ENCODE measurements around the gene ITSN2. TPM values are rescaled to one million over a fixed set of nuclear protein-coding genes. Genes with fewer than 3 reads are reported as not detected.
A peak's percentile ranks its signal among the peaks of the same experiment; 100 is the strongest.
"Not testable (repeated sequence)": the region's sequence is repeated elsewhere in the genome, so short reads cannot be mapped to it uniquely, and the experiment has no call there.

Gene ITSN2
- 12.5 TPM for polyA plus RNA-seq (2012; ENCODE audit: insufficient read depth, insufficient read length, low read depth)

GRCh38 chr2:24360050-24360962 is at the start of gene ITSN2:
Gene ITSN2, minus strand, starts transcription at chr2:24360536. Its CDS starts 32,454 bp downstream, at chr2:24328082.
- H3K9me3 ChIP-seq: no peaks in the 10 kb centered on the region
- no peak for TF ChIP-seq CTCF (IDR thresholded peaks at IDR 0.05; ENCODE audit: low read depth, low read length)
- peak; percentile 88 for DNase-seq
- H3K27me3 ChIP-seq: no peaks in the 10 kb centered on the region
- peak within 1 kb of the TSS; percentile 92 for H3K4me3 ChIP-seq (ENCODE audit: low read depth, low read length)
- H3K36me3 ChIP-seq: no peaks in the 10 kb centered on the region; the same call in 1 of the 2 replicates
- H3K4me1 ChIP-seq: peaks cover 4% of the 10 kb centered on the region

- Histone ChIP-seq H3K9me3 (no peaks in the 10 kb centered on the region), H3K36me3 (no peaks in the 10 kb centered on the region), H3K27me3 (no peaks in the 10 kb centered on the region), H3K4me3 (ENCODE audit: low read depth, low read length) (no peak overlapping the region), H3K4me1 (no peaks in the 10 kb centered on the region)
- no peak for TF ChIP-seq CTCF (IDR thresholded peaks at IDR 0.05; ENCODE audit: low read depth, low read length)
- DNase-seq: no peak
Observed at GRCh38 chr2:24409171-24409570, 48.8 kb upstream of the ITSN2 start.

- not testable (repeated sequence) for H3K4me3 ChIP-seq (ENCODE audit: low read depth, low read length); H3K36me3 ChIP-seq; DNase-seq; H3K27me3 ChIP-seq; H3K9me3 ChIP-seq; H3K4me1 ChIP-seq
Observed at GRCh38 chr2:24408704-24409103, 48.4 kb upstream of the ITSN2 start.

GRCh38 chr2:24404491-24404921 is 44.2 kb upstream of the ITSN2 start:
- DNase-seq: no peak
- no peaks in the 10 kb centered on the region for H3K4me1 ChIP-seq
- no peak for TF ChIP-seq CTCF (IDR thresholded peaks at IDR 0.05; ENCODE audit: low read depth, low read length)
- H3K36me3 ChIP-seq: no peaks in the 10 kb centered on the region
- H3K9me3 ChIP-seq: 0 out of 2 replicates have a peak, but pooled peaks cover 3% of the 10 kb centered on the region
- H3K27me3 ChIP-seq: no peaks in the 10 kb centered on the region
- no peak overlapping the region for H3K4me3 ChIP-seq (ENCODE audit: low read depth, low read length)

GRCh38 chr2:24403832-24404212 is 43.5 kb upstream of the ITSN2 start:
- DNase-seq: no peak
- no peaks in the 10 kb centered on the region for H3K36me3 ChIP-seq
- H3K9me3 ChIP-seq: 0 out of 2 replicates have a peak, but pooled peaks cover 3% of the 10 kb centered on the region
- no peak overlapping the region for H3K4me3 ChIP-seq (ENCODE audit: low read depth, low read length)
- no peaks in the 10 kb centered on the region for H3K27me3 ChIP-seq
- TF ChIP-seq CTCF (IDR thresholded peaks at IDR 0.05; ENCODE audit: low read depth, low read length): no peak
- no peaks in the 10 kb centered on the region for H3K4me1 ChIP-seq

- Histone ChIP-seq H3K27me3 (no peaks in the 10 kb centered on the region), H3K4me3 (ENCODE audit: low read depth, low read length) (no peak overlapping the region), H3K4me1 (no peaks in the 10 kb centered on the region), H3K9me3 (0 out of 2 replicates have a peak, but pooled peaks cover 3% of the 10 kb centered on the region), H3K36me3 (no peaks in the 10 kb centered on the region)
- no peak for TF ChIP-seq CTCF (IDR thresholded peaks at IDR 0.05; ENCODE audit: low read depth, low read length)
- no peak for DNase-seq
Observed at GRCh38 chr2:24403168-24403831, 43.0 kb upstream of the ITSN2 start.

Measured in BE2C (cell line).